ENCODE measurements around the gene MCM3.

MCM3 gene

GRCh38 chr6:52304983-52305390 is 20.4 kb upstream of the MCM3 start:
- no peak overlapping the region for H3K4me3 ChIP-seq (ENCODE audit: low read depth, low read length)
- TF ChIP-seq CTCF (IDR thresholded peaks at IDR 0.05; ENCODE audit: borderline replicate concordance, insufficient read depth, low read depth, low read length), result no peak

GRCh38 chr6:52303178-52303577 is 18.6 kb upstream of the MCM3 start:
- no peak for TF ChIP-seq CTCF (IDR thresholded peaks at IDR 0.05; ENCODE audit: borderline replicate concordance, insufficient read depth, low read depth, low read length)

GRCh38 chr6:52301326-52301725 is 16.8 kb upstream of the MCM3 start:
- no peak overlapping the region for H3K4me3 ChIP-seq (ENCODE audit: low read depth, low read length)
- TF ChIP-seq CTCF (IDR thresholded peaks at IDR 0.05; ENCODE audit: borderline replicate concordance, insufficient read depth, low read depth, low read length), result no peak

More at GRCh38 chr6:52303178-52303577, 18.6 kb upstream of the MCM3 start:
- H3K4me3 ChIP-seq (ENCODE audit: low read depth, low read length), result no peak overlapping the region

- no peak overlapping the region for H3K4me3 ChIP-seq (ENCODE audit: low read depth, low read length)
- no peak for TF ChIP-seq CTCF (IDR thresholded peaks at IDR 0.05; ENCODE audit: borderline replicate concordance, insufficient read depth, low read depth, low read length)
These were observed 16.0 kb upstream of the MCM3 start for GRCh38 chr6:52300489-52300931.

- TF ChIP-seq CTCF (IDR thresholded peaks at IDR 0.05; ENCODE audit: borderline replicate concordance, insufficient read depth, low read depth, low read length), result no peak
- no peak overlapping the region for H3K4me3 ChIP-seq (ENCODE audit: low read depth, low read length)
These were observed 15.1 kb upstream of the MCM3 start for GRCh38 chr6:52299653-52300052.

- no peak for TF ChIP-seq CTCF (IDR thresholded peaks at IDR 0.05; ENCODE audit: borderline replicate concordance, insufficient read depth, low read depth, low read length)
- H3K4me3 ChIP-seq (ENCODE audit: low read depth, low read length), result no peak overlapping the region
These were observed 12.9 kb upstream of the MCM3 start for GRCh38 chr6:52297433-52297832.

- H3K4me3 ChIP-seq (ENCODE audit: low read depth, low read length), result no peak overlapping the region
- no peak for TF ChIP-seq CTCF (IDR thresholded peaks at IDR 0.05; ENCODE audit: borderline replicate concordance, insufficient read depth, low read depth, low read length)
These were observed 8.5 kb upstream of the MCM3 start for GRCh38 chr6:52293067-52293466.

All from GM12875 (cell line).